CD4-positive, alpha-beta T cell treated with Interleukin-10 for 1 hour (primary cell): ENCODE results near the gene USP20.
A peak's percentile ranks its signal among the peaks of the same experiment; 100 is the strongest.

Experiments used
- DNase-seq: peaks from one replicate; pipeline ENCODE4 v3.0.0-alpha.2; 2020

Gene USP20

GRCh38 chr9:129823935-129824601 is 11.2 kb upstream of the USP20 start, which contains the start of gene TOR1A:
Gene TOR1A (minus strand): TSS chr9:129824136. CDS start chr9:129824085, 51 bp downstream.
- peak; percentile 93 for DNase-seq

- no peak for DNase-seq
These were observed 8.9 kb upstream of the USP20 start for GRCh38 chr9:129826344-129826743.

DNA sequence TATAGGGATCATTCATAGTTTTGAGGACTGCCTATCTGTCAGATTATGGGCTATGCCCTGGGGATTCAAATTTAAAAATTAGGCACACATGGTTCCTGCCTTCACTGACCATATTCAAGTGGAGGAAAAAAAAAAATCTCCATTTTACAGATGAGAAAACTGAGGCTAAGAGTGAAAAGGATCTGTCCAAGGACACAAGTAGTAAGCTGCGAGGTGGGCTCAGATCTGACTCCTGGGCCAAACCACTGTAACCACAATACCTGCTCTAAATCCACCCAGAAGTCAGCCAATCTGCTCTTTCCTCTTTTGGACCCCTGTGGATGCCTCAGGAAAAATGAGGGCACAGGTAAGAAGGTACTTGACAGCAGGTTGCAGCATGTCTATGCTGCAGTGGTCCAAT is 8.5 kb upstream of the USP20 start:
- no peak for DNase-seq

- no peak for DNase-seq
These were observed 7.2 kb upstream of the USP20 start for GRCh38 chr9:129828051-129828450.

DNA sequence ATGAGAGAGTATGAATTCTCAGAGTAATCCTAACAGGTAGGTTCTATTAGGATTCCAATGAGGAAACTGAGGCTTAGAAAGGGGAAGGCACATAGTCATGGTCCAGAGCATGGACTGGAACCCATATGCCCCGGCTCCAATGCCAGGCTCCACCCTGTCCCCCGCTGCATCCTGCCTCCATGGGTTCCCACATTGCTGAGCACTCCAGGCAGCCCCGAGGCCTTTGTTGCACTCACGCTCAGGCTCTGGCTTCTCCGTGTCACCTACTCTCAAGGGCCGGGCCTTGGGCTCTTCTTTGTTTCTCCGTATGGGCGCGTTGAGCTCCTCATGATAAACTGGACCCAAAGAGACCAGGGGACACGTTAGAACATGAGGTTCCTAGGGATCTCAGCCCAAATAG is 6.3 kb upstream of the USP20 start:
- no peak for DNase-seq

DNA sequence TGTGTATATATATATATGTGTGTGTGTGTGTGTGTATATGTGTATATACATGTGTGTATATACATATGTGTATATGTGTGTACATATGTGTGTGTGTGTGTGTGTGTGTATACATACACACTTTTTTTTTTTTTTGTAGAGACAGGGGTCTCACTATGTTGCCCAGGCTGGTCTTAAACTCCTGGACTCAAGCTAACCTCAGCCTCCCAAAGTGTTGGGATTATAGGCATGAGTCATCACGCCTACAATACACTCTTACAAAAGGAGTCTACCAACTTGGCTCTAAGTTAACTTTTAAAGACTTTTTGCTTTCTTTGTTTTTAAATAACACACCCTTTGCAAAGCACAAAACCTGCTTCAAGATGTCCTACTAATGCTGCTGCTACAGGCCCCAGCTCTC is 2.3 kb upstream of the USP20 start:
- no peak for DNase-seq

GRCh38 chr9:129834489-129835127 is 650 bp upstream of the USP20 start:
- DNase-seq, result peak; percentile 54

- no peak for DNase-seq
These were observed 584 bp downstream of the USP20 start for GRCh38 chr9:129835860-129836223.

- DNase-seq, result peak; percentile 56
These were observed 1.2 kb downstream of the USP20 start for GRCh38 chr9:129836311-129837007.

DNA sequence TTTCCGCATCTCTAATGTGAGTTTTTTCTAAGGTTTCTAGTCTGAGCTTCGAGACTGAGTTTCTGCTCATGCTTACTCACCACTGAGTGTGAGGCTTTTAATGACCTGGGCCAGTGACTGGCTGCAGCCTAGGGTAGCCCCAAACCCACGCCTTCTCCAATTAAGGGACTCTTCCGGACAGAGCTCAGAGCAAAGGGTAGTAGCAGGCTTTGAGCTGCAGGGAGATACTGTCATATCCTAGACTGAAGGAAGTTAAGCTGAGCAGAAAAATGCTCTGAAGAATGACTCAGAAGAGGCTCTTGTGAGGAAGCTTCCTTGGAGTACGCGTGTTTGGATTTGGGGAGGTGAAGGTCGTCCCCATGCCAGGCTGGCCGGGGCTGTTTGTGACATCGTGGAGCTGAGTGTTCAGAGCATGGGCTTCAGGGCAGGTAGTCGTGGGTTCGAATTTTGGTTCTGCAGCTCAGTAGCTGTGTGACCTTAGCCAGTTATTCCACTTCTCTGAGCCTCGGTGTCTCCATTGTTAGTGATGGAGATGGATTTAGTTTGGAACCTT is 3.5 kb downstream of the USP20 start:
- peak; percentile 3 for DNase-seq

DNA sequence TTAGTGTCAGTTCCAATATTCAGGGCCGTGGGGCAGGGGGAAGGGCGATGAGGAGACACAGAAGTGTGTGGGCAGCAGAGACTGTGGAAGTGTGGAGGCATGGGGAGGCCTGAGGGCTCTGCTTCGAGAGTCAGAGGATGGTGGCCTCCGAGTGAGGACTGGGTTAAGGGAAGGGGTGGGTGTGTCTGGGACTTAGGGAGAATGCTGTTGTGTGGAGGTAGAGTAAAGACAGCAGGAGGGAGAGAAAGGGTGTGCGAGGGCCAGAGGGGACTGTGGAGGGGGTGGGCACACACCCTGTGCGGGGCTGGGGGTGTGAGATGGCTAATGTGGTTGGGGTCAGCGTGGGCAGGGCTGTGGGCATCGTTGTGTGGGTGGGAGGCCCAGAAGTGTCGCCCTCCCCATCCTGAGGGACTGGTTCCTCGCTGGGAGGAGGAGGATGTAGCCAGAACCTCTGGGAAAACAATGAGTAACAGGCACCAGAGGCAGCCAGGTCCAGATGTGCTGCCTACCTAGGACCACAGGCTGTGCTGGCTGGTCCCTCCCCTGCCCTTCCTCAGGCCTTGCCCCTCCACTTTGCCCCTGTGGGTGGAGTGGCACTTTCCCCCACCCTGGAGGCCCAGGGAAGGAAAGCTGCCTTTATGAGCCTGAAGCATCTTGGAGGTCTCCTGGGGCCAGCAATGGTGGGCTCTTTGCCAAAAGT is 4.2 kb downstream of the USP20 start:
- no peak for DNase-seq

DNA sequence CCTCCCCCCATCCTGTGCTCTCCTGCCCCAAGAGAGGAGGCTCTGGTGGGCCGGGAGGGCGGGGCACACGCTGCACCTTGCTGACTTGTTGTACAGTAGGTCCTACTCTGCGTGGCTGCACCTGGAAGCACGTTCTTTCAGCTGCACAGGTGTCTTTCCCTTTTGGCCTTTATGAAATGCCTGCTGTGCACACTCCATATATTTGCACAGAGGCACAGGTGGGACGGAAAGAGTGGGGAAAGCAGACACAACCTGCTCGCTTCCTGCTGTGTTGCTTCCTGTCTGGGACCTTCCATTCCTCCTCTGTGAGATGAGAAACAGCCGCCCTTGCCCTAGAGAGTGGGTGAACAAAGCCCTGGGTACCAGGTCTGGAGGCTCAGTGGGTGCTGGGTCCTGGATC is 4.8 kb downstream of the USP20 start:
- DNase-seq, result peak; percentile 23

- no peak for DNase-seq
These were observed 5.8 kb downstream of the USP20 start for GRCh38 chr9:129841071-129841470.

DNA sequence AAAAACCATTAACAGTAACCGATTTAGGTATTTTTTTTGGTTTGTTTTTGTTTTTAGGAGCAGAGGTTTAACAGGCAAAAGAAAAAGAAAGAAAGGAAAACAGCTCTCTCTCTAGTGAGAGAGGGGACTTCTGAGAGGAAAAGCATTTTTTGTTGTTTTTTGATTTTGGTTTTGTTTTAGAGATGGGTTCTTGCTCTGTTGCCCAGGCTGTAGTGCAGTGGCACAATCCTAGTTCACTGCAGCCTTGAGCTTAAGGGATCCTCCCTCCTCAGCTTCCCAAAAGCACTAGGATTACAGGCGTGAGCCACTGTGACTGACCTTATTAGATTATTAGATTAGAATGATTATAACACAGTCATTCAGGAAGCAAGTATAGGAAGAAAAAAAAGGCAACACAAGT is 10.1 kb downstream of the USP20 start:
- DNase-seq, result no peak

DNA sequence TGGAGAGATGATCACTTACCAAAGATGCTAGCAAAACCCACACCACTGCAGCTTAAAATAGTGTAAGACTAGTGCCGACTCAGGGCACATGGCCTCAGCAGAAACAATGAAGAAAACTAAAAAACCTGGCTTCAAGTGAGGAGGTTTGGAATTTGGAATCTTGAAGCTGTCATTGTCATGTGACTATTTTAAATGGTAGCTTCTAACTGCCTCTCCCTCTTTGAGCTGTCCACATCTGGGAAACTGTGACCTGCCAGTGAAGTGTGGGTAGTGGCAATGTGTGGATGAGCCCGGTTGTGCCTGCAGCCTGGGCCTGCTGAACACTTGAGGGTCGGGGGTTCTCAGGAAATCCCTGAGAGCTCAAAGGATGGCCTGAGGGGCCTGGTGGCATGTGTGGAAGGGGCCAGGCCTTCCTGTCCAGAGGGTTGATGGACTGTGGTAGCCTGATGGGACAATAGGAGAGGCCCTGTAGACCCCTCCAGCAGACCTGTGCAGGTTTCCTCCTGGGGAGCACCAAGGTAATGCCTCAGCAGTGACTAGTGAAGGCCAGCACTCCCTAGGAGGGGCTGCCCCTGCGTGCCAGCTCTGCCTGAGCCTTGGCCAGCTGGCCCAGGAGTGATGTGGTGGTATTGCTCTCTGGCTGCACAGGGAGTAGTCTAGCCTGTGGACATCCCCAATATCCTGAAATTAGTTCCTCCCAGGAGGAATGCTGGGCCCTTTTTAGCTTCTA is 13.6 kb downstream of the USP20 start:
- no peak for DNase-seq

DNA sequence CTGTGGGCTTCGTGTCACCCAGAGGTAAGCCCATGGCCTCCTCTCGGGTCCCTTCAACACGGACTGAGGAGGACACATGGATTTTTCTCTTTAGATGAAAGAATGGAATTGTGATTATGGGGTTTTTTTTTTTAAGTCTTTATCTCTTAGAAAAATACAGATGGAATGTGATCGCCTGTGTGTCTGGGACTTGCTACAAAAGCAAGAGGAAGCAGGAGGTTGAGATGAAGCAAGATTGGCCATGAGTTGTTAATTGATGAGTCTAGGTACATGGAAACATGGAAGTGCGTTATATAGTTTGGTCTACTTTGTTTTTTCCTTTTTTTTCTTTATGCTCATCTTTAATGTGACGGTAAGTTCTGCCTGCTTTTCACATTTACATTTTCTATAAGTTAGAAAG is 14.6 kb downstream of the USP20 start:
- DNase-seq, result no peak

GRCh38 chr9:129850821-129851550 is 15.7 kb downstream of the USP20 start:
- no peak for DNase-seq

DNA sequence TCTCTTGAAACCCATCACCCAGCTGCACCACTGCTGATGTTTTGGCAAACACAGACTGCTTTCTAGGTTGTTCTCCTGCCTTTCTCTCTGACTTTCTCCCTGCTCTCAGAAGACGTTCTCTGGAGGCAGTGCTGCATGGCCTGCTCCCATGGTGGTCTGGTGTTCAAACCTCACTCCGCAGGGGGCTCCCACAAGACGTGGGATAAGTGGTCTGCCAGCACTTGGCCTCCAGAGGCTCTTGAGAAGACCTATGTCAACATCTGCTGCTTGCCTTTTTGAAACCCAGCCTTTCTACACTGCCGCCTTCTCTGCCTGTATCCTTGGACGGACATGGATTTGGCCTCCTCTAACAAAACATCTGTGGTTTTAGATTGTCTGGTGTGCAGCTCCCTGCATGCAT is 16.6 kb downstream of the USP20 start:
- no peak for DNase-seq

DNA sequence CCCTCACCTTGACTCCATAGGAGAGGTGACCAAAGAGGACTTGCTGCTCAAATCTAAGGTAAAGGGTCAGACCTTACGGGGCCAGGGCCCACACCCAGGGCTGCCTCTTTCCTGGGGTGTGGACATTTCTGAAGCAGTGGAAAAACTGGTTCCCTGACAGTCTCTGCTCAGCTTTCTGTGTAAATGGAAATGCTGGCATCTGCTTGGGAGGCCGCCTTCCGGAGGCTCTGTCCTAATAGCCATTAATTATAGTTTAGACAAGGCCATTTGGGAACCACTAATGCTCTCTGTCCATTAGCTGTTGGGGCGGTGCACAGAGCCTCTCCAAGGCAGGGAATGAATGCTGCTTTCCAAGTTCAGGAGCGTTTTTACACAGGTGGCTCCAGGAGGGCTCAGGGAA is 17.3 kb downstream of the USP20 start:
- DNase-seq, result no peak

DNA sequence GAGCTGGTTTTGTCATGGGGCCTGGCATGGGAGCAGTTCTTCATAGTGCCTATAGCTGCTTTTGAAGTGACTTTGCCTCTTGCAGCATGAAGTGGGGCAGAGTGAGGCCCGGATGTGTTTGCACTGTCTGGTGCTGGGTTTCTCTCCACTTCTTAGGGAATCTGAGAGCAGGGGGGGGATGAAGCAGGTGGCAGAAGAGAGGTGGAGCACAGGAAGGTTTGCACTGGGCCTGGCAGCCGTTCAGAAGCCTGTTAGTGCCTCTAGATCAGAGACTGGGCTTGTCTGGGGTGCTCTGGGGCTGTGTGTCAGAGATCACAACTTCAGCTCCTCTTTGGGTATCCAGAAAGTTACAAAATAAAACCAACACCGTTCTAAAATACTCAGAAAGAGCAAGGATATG is 18.4 kb downstream of the USP20 start:
- DNase-seq, result no peak

DNA sequence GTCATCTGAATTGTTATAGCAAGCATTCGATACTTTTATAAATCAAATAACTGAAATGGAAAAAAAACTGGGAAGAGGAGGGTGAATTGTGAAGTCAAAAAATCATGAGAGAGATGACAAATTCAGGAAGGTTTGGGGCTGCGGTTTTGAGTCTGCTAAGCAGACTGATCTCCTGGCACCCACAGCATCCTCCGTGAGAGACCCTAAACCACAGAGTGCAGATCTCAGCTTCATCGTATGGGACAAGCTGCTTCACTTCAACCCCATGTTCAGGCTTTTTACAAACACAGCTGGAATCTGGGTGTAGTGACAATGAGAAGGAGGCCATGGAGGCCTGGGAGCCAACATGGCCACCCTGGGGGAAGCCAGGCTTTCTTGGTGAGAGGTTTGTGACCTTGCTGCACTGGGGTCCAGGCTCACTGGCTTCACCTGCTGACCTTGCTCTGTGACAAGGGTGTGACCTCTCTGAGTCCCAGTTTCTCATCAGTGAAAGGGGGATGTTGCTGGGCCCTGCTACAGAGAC is 19.4 kb downstream of the USP20 start:
- DNase-seq, result no peak

DNA sequence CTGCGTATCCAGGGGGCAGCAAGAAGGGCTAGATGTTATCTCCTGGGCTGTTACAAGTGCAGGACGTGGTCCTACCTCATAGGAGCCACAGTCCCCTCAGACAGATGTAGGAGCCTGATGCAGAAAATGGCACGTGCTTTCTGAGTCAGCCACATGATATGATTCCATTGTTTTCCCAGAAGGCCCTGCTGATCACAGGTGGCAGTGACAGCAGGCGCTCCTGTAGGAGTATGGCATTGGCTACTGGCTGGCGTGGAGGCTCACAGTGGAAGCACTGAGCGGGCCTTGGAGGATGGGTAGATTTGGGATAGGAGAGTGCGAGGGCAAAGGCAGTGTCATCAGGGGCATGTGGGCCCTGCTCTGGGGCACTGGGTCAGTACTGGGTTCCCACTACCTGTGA is 21.9 kb downstream of the USP20 start:
- no peak for DNase-seq
